ENCODE results near the gene ARHGAP20.

DNA sequence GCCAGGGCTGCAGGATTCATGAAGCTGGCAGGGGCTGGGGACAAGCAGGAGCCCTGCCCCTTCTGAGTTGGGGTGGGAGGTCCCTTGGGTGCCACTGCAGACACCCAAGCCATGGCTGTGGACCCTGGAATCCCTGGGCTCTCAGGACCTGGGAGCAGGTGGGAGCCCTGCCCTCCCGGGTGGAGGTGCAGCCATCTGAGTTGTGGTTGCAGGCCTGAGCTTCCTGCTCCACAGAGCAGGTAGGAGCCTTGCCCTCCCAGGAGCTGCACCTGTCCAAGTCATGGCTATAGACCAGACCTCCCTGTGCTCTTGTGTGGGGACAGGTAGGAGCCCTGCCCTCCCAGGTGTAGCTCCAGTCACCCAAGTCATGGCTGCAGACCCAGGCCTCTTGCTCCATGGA lies 113.5 kb downstream of the ARHGAP20 start:
- TF ChIP-seq POLR2A (IDR thresholded peaks at IDR 0.05) = no peak
- TF ChIP-seq, protein P1, sequence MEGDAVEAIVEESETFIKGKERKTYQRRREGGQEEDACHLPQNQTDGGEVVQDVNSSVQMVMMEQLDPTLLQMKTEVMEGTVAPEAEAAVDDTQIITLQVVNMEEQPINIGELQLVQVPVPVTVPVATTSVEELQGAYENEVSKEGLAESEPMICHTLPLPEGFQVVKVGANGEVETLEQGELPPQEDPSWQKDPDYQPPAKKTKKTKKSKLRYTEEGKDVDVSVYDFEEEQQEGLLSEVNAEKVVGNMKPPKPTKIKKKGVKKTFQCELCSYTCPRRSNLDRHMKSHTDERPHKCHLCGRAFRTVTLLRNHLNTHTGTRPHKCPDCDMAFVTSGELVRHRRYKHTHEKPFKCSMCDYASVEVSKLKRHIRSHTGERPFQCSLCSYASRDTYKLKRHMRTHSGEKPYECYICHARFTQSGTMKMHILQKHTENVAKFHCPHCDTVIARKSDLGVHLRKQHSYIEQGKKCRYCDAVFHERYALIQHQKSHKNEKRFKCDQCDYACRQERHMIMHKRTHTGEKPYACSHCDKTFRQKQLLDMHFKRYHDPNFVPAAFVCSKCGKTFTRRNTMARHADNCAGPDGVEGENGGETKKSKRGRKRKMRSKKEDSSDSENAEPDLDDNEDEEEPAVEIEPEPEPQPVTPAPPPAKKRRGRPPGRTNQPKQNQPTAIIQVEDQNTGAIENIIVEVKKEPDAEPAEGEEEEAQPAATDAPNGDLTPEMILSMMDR (IDR thresholded peaks at IDR 0.05) = no peak

All from thyroid gland (tissue), 4 donors.